ENCODE data around the gene CEP128.
"Not testable (repeated sequence)": the region's sequence is repeated elsewhere in the genome, so short reads cannot be mapped to it uniquely, and the experiment has no call there.

The CEP128 gene

GRCh38 chr14:80953211-80953610, 11.7 kb upstream of the CEP128 start:
- DNase-seq = not testable (repeated sequence)

- no peak for DNase-seq
Observed at GRCh38 chr14:80951491-80951890, 10.0 kb upstream of the CEP128 start.

GRCh38 chr14:80948291-80948690, 6.8 kb upstream of the CEP128 start:
- no peak for DNase-seq

- DNase-seq = no peak
Observed at GRCh38 chr14:80946797-80947196, 5.3 kb upstream of the CEP128 start.

GRCh38 chr14:80946187-80946586, 4.6 kb upstream of the CEP128 start:
- DNase-seq = no peak

- DNase-seq = no peak
Observed at GRCh38 chr14:80944861-80945617, 3.5 kb upstream of the CEP128 start.

GRCh38 chr14:80942191-80942600, 658 bp upstream of the CEP128 start:
- no peak for DNase-seq

- no peak for DNase-seq
Observed at GRCh38 chr14:80940146-80940545, 1.4 kb downstream of the CEP128 start.

- DNase-seq = no peak
Observed at GRCh38 chr14:80933686-80934085, 7.9 kb downstream of the CEP128 start.

GRCh38 chr14:80933282-80933681, 8.3 kb downstream of the CEP128 start:
- no peak for DNase-seq

GRCh38 chr14:80930836-80931389, 10.6 kb downstream of the CEP128 start:
- peak in 1 of 4 experiments; percentile 8 for DNase-seq

- DNase-seq = no peak
Observed at GRCh38 chr14:80930095-80930494, 11.4 kb downstream of the CEP128 start.

GRCh38 chr14:80927083-80927989, 14.2 kb downstream of the CEP128 start:
- no peak for DNase-seq

- no peak for DNase-seq
Observed at GRCh38 chr14:80926397-80927082, 15.0 kb downstream of the CEP128 start.

GRCh38 chr14:80924365-80925103, 17.0 kb downstream of the CEP128 start:
- DNase-seq = no peak

GRCh38 chr14:80923368-80923767, 18.2 kb downstream of the CEP128 start:
- no peak for DNase-seq

GRCh38 chr14:80919622-80920021, 21.9 kb downstream of the CEP128 start:
- no peak for DNase-seq

- DNase-seq = not testable (repeated sequence)
Observed at GRCh38 chr14:80912013-80912412, 29.5 kb downstream of the CEP128 start.

GRCh38 chr14:80906946-80907345, 34.6 kb downstream of the CEP128 start:
- no peak for DNase-seq

GRCh38 chr14:80906336-80906735, 35.2 kb downstream of the CEP128 start:
- DNase-seq = no peak

- DNase-seq = no peak
Observed at GRCh38 chr14:80902608-80903007, 38.9 kb downstream of the CEP128 start.

- no peak for DNase-seq
Observed at GRCh38 chr14:80901822-80902221, 39.7 kb downstream of the CEP128 start.

All from activated CD4-positive, CD25-positive, alpha-beta regulatory T cell (primary cell).